Measurements from ENCODE around the gene MAPKAP1. TPM values are rescaled to one million over a fixed set of nuclear protein-coding genes. Genes with fewer than 3 reads are reported as not detected.
A peak's percentile ranks its signal among the peaks of the same experiment; 100 is the strongest.

Gene MAPKAP1
- total and polyA plus RNA-seq, 3 experiments from 2014 or later, result 64.7 to 119 (median 111) TPM

GRCh38 chr9:125634040-125634717 is 72.8 kb downstream of the MAPKAP1 start:
- Histone ChIP-seq H3K27me3 (ENCODE audit: insufficient read depth, low read length, poor library complexity, severe bottlenecking) (no peaks in the 10 kb centered on the region), H3K27ac (ENCODE audit: low read depth, low read length) (no peak overlapping the region), H3K36me3 (ENCODE audit: insufficient read depth, low read length) (no peaks in the 10 kb centered on the region), H3K9me3 (ENCODE audit: low read length) (no peaks in the 10 kb centered on the region), H3K4me3 (ENCODE audit: low read length) (no peak overlapping the region), H3K4me1 (ENCODE audit: insufficient read depth, low read length) (peaks cover 22% of the 10 kb centered on the region)
- peak overlapping the region in 1 of 8 donors; percentile 45 for H3K27ac Mint-ChIP-seq
- no peaks in the 10 kb centered on the region for H3K9me3 Mint-ChIP-seq
- H3K27me3 Mint-ChIP-seq, result no peaks in the 10 kb centered on the region
- DNase-seq, result no peak
- peaks cover 0 to 7% (median 2%) of the 10 kb centered on the region in 3 donors for H3K36me3 Mint-ChIP-seq
- no peak overlapping the region for H3K4me3 Mint-ChIP-seq
- POLR2A ChIA-PET, result interaction anchor here (0.6 kb wide), 1 partner anchor 15 kb away, joined by 6 read pairs; no protein-coding TSS in a partner anchor
- CTCF ChIA-PET, result no interaction called here
- peaks cover 52 to 78% (median 74%) of the 10 kb centered on the region in 3 donors for H3K4me1 Mint-ChIP-seq

GRCh38 chr9:125633116-125633745 is 73.8 kb downstream of the MAPKAP1 start:
- Histone ChIP-seq H3K4me1 (ENCODE audit: insufficient read depth, low read length) (peaks cover 22% of the 10 kb centered on the region), H3K27ac (ENCODE audit: low read depth, low read length) (no peak overlapping the region), H3K9me3 (ENCODE audit: low read length) (no peaks in the 10 kb centered on the region), H3K27me3 (ENCODE audit: insufficient read depth, low read length, poor library complexity, severe bottlenecking) (no peaks in the 10 kb centered on the region), H3K36me3 (ENCODE audit: insufficient read depth, low read length) (no peaks in the 10 kb centered on the region), H3K4me3 (ENCODE audit: low read length) (no peak overlapping the region)
- H3K4me1 Mint-ChIP-seq, result peaks cover 54 to 82% (median 79%) of the 10 kb centered on the region in 3 donors
- H3K36me3 Mint-ChIP-seq, result peaks cover 0 to 4% (median 2%) of the 10 kb centered on the region in 3 donors
- ChIA-PET POLR2A (interaction anchor here (0.6 kb wide), 1 partner anchor 16 kb away, joined by 6 read pairs; no protein-coding TSS in a partner anchor), CTCF (interaction anchor here (1.1 to 1.6 kb wide), 2 partner anchors 9 to 14 kb away, joined by 3 to 4 read pairs; no protein-coding TSS in a partner anchor)
- H3K4me3 Mint-ChIP-seq, result no peak overlapping the region
- no peaks in the 10 kb centered on the region for H3K9me3 Mint-ChIP-seq
- peak overlapping the region in 1 of 8 donors; percentile 31 for H3K27ac Mint-ChIP-seq
- no peaks in the 10 kb centered on the region for H3K27me3 Mint-ChIP-seq
- no peak for DNase-seq

- Histone ChIP-seq H3K27me3 (ENCODE audit: insufficient read depth, low read length, poor library complexity, severe bottlenecking) (no peaks in the 10 kb centered on the region), H3K9me3 (ENCODE audit: low read length) (no peaks in the 10 kb centered on the region), H3K36me3 (ENCODE audit: insufficient read depth, low read length) (no peaks in the 10 kb centered on the region), H3K27ac (ENCODE audit: low read depth, low read length) (no peak overlapping the region), H3K4me1 (ENCODE audit: insufficient read depth, low read length) (peaks cover 22% of the 10 kb centered on the region), H3K4me3 (ENCODE audit: low read length) (no peak overlapping the region)
- POLR2A ChIA-PET, result interaction anchor here (0.6 kb wide), 1 partner anchor 34 kb away, joined by 6 read pairs; no protein-coding TSS in a partner anchor
- no peaks in the 10 kb centered on the region for H3K9me3 Mint-ChIP-seq
- no peaks in the 10 kb centered on the region for H3K27me3 Mint-ChIP-seq
- H3K4me1 Mint-ChIP-seq, result peaks cover 56 to 82% (median 76%) of the 10 kb centered on the region in 3 donors
- peaks cover 0 to 2% (median 0%) of the 10 kb centered on the region in 3 donors for H3K36me3 Mint-ChIP-seq
- peak overlapping the region in 4 of 8 donors; percentile 3 to 70 (median 20) for H3K27ac Mint-ChIP-seq
- H3K4me3 Mint-ChIP-seq, result peak overlapping the region in 3 of 7 donors; percentile 0 to 32 (median 1)
- CTCF ChIA-PET, result interaction anchor here (1.1 to 1.6 kb wide), 2 partner anchors 9 to 15 kb away, joined by 3 to 4 read pairs; no protein-coding TSS in a partner anchor
- DNase-seq, result no peak
Observed at GRCh38 chr9:125632321-125633115, 74.5 kb downstream of the MAPKAP1 start.

GRCh38 chr9:125631391-125632085 is 75.5 kb downstream of the MAPKAP1 start:
- H3K9me3 Mint-ChIP-seq, result no peaks in the 10 kb centered on the region
- H3K27me3 Mint-ChIP-seq, result no peaks in the 10 kb centered on the region
- H3K4me1 Mint-ChIP-seq, result peaks cover 56 to 82% (median 77%) of the 10 kb centered on the region in 3 donors
- peaks cover 0 to 2% (median 0%) of the 10 kb centered on the region in 3 donors for H3K36me3 Mint-ChIP-seq
- peak in 1 of 5 donors; percentile 9 for DNase-seq
- POLR2A ChIA-PET, result interaction anchor here (0.6 kb wide), 1 partner anchor 33 kb away, joined by 6 read pairs; no protein-coding TSS in a partner anchor
- H3K27ac Mint-ChIP-seq, result peak overlapping the region in 4 of 8 donors; percentile 14 to 87 (median 50)
- CTCF ChIA-PET, result no interaction called here
- H3K27me3 ChIP-seq (ENCODE audit: insufficient read depth, low read length, poor library complexity, severe bottlenecking), result no peaks in the 10 kb centered on the region
- no peaks in the 10 kb centered on the region for H3K9me3 ChIP-seq (ENCODE audit: low read length)
- peaks cover 22% of the 10 kb centered on the region for H3K4me1 ChIP-seq (ENCODE audit: insufficient read depth, low read length)
- no peak overlapping the region for H3K4me3 Mint-ChIP-seq
- H3K36me3 ChIP-seq (ENCODE audit: insufficient read depth, low read length), result no peaks in the 10 kb centered on the region
- H3K4me3 ChIP-seq (ENCODE audit: low read length), result no peak overlapping the region
- H3K27ac ChIP-seq (ENCODE audit: low read depth, low read length), result no peak overlapping the region

- no peaks in the 10 kb centered on the region for H3K9me3 Mint-ChIP-seq
- Histone ChIP-seq H3K36me3 (ENCODE audit: insufficient read depth, low read length) (no peaks in the 10 kb centered on the region), H3K9me3 (ENCODE audit: low read length) (no peaks in the 10 kb centered on the region), H3K27ac (ENCODE audit: low read depth, low read length) (no peak overlapping the region), H3K27me3 (ENCODE audit: insufficient read depth, low read length, poor library complexity, severe bottlenecking) (no peaks in the 10 kb centered on the region), H3K4me1 (ENCODE audit: insufficient read depth, low read length) (peaks cover 14% of the 10 kb centered on the region), H3K4me3 (ENCODE audit: low read length) (no peak overlapping the region)
- H3K27ac Mint-ChIP-seq, result no peak overlapping the region
- H3K4me3 Mint-ChIP-seq, result no peak overlapping the region
- H3K4me1 Mint-ChIP-seq, result peaks cover 48 to 76% (median 67%) of the 10 kb centered on the region in 3 donors
- peaks cover 0 to 2% (median 1%) of the 10 kb centered on the region in 3 donors for H3K36me3 Mint-ChIP-seq
- H3K27me3 Mint-ChIP-seq, result no peaks in the 10 kb centered on the region
- DNase-seq, result no peak
- ChIA-PET CTCF (interaction anchor here (1.6 kb wide), 1 partner anchor 14 kb away, joined by 4 read pairs; no protein-coding TSS in a partner anchor), POLR2A (no interaction called here)
Observed at GRCh38 chr9:125630436-125630835, 76.6 kb downstream of the MAPKAP1 start.

- Mint-ChIP-seq H3K27ac (peak overlapping the region in 1 of 8 donors; percentile 30), H3K9me3 (no peaks in the 10 kb centered on the region), H3K4me3 (no peak overlapping the region), H3K36me3 (peaks cover 0 to 1% (median 0%) of the 10 kb centered on the region in 3 donors), H3K4me1 (peaks cover 39 to 66% (median 57%) of the 10 kb centered on the region in 3 donors), H3K27me3 (no peaks in the 10 kb centered on the region)
- Histone ChIP-seq H3K36me3 (ENCODE audit: insufficient read depth, low read length) (no peaks in the 10 kb centered on the region), H3K4me3 (ENCODE audit: low read length) (no peak overlapping the region), H3K27ac (ENCODE audit: low read depth, low read length) (no peak overlapping the region), H3K27me3 (ENCODE audit: insufficient read depth, low read length, poor library complexity, severe bottlenecking) (no peaks in the 10 kb centered on the region), H3K9me3 (ENCODE audit: low read length) (no peaks in the 10 kb centered on the region), H3K4me1 (ENCODE audit: insufficient read depth, low read length) (peaks cover 14% of the 10 kb centered on the region)
- CTCF ChIA-PET, result interaction anchor here (1.6 kb wide), 1 partner anchor 15 kb away, joined by 4 read pairs; no protein-coding TSS in a partner anchor
- DNase-seq, result no peak
- POLR2A ChIA-PET, result no interaction called here
Observed at GRCh38 chr9:125629446-125629845, 77.6 kb downstream of the MAPKAP1 start.

GRCh38 chr9:125626187-125626586 is 80.8 kb downstream of the MAPKAP1 start:
- CTCF ChIA-PET, result no interaction called here
- Histone ChIP-seq H3K27me3 (ENCODE audit: insufficient read depth, low read length, poor library complexity, severe bottlenecking) (no peaks in the 10 kb centered on the region), H3K36me3 (ENCODE audit: insufficient read depth, low read length) (no peaks in the 10 kb centered on the region), H3K27ac (ENCODE audit: low read depth, low read length) (no peak overlapping the region), H3K9me3 (ENCODE audit: low read length) (no peaks in the 10 kb centered on the region), H3K4me3 (ENCODE audit: low read length) (no peak overlapping the region), H3K4me1 (ENCODE audit: insufficient read depth, low read length) (no peaks in the 10 kb centered on the region)
- H3K27ac Mint-ChIP-seq, result peak overlapping the region in 2 of 8 donors; percentile 38 to 42
- POLR2A ChIA-PET, result no interaction called here
- peaks cover 24 to 43% (median 39%) of the 10 kb centered on the region in 3 donors for H3K4me1 Mint-ChIP-seq
- no peak overlapping the region for H3K4me3 Mint-ChIP-seq
- no peaks in the 10 kb centered on the region for H3K9me3 Mint-ChIP-seq
- peaks cover 0 to 2% (median 1%) of the 10 kb centered on the region in 3 donors for H3K36me3 Mint-ChIP-seq
- no peak for DNase-seq
- H3K27me3 Mint-ChIP-seq, result no peaks in the 10 kb centered on the region

Measured in CD8-positive, alpha-beta memory T cell (primary cell).